HG03558 (cell line): ENCODE results near the gene MAP2K4.

ENCODE experiments used
- ATAC-seq: cut with Tn5 transposase; IDR thresholded peaks from one replicate; pipeline ENCODE4 v1.9.1; 2021; ENCODE audit warnings: moderate number of reproducible peaks; ENCODE audit not compliant: unreplicated experiment; ENCODE audit errors: extremely low read depth

Gene MAP2K4

GRCh38 chr17:12085076-12085949, 64.6 kb downstream of the MAP2K4 start:
- ATAC-seq = no peak

- no peak for ATAC-seq
Observed at GRCh38 chr17:12088035-12088434, 67.4 kb downstream of the MAP2K4 start.

GRCh38 chr17:12089809-12090384, 69.2 kb downstream of the MAP2K4 start:
- no peak for ATAC-seq

- no peak for ATAC-seq
Observed at GRCh38 chr17:12094336-12094735, 73.7 kb downstream of the MAP2K4 start.

GRCh38 chr17:12095522-12095921, 74.8 kb downstream of the MAP2K4 start:
- ATAC-seq = no peak

- ATAC-seq = no peak
Observed at GRCh38 chr17:12097326-12097725, 76.6 kb downstream of the MAP2K4 start.

GRCh38 chr17:12098568-12098967, 77.9 kb downstream of the MAP2K4 start:
- ATAC-seq = peak; percentile 85

GRCh38 chr17:12099412-12099811, 78.7 kb downstream of the MAP2K4 start:
- no peak for ATAC-seq

- ATAC-seq = no peak
Observed at GRCh38 chr17:12104831-12105230, 84.2 kb downstream of the MAP2K4 start.

- no peak for ATAC-seq
Observed at GRCh38 chr17:12107905-12108304, 87.2 kb downstream of the MAP2K4 start.

GRCh38 chr17:12110906-12111305, 90.2 kb downstream of the MAP2K4 start:
- ATAC-seq = no peak

GRCh38 chr17:12113156-12113555, 92.5 kb downstream of the MAP2K4 start:
- ATAC-seq = no peak

GRCh38 chr17:12114686-12115418, 94.2 kb downstream of the MAP2K4 start:
- no peak for ATAC-seq

- no peak for ATAC-seq
Observed at GRCh38 chr17:12116143-12116542, 95.5 kb downstream of the MAP2K4 start.

- no peak for ATAC-seq
Observed at GRCh38 chr17:12118617-12119016, 97.9 kb downstream of the MAP2K4 start.

GRCh38 chr17:12122075-12122474, 101.4 kb downstream of the MAP2K4 start:
- no peak for ATAC-seq

GRCh38 chr17:12127177-12127576, 106.5 kb downstream of the MAP2K4 start:
- ATAC-seq = no peak

GRCh38 chr17:12127667-12128066, 107.0 kb downstream of the MAP2K4 start:
- no peak for ATAC-seq

- ATAC-seq = no peak
Observed at GRCh38 chr17:12128946-12129345, 108.3 kb downstream of the MAP2K4 start.

GRCh38 chr17:12133183-12133582, 112.5 kb downstream of the MAP2K4 start:
- no peak for ATAC-seq

- no peak for ATAC-seq
Observed at GRCh38 chr17:12134101-12134500, 113.4 kb downstream of the MAP2K4 start.
